RPMI8226 (cell line): ENCODE results near the gene MACROD2.

ENCODE experiments used
- DNase-seq: peaks from one replicate; pipeline ENCODE4 v3.0.0-alpha.2; 2015

MACROD2 gene

GRCh38 chr20:15623215-15623614 lies 1627.9 kb downstream of the MACROD2 start:
- no peak for DNase-seq

GRCh38 chr20:15625981-15626380 lies 1630.7 kb downstream of the MACROD2 start:
- no peak for DNase-seq

GRCh38 chr20:15627089-15627488 lies 1631.8 kb downstream of the MACROD2 start:
- no peak for DNase-seq

DNA sequence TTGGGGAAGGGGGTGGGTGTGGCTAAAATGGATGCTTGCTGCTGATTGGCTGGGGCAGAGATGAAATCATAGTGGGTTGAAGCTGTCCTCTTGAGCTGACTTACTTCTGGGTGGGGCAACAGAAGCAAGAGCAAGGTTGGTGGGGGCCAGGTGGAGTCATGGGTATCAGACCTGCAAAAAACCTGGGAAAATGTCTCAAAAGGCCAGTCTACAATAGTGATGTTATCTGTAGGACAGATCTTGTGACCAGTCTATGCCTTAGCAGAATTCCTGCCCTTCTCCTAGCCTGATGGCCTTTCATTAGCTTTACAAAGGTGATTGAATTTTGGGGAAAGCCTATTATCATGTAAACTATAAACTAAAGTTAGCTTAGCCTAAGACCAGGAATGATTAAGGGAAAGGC lies 1632.2 kb downstream of the MACROD2 start:
- no peak for DNase-seq

GRCh38 chr20:15628851-15629353 lies 1633.6 kb downstream of the MACROD2 start:
- no peak for DNase-seq

DNA sequence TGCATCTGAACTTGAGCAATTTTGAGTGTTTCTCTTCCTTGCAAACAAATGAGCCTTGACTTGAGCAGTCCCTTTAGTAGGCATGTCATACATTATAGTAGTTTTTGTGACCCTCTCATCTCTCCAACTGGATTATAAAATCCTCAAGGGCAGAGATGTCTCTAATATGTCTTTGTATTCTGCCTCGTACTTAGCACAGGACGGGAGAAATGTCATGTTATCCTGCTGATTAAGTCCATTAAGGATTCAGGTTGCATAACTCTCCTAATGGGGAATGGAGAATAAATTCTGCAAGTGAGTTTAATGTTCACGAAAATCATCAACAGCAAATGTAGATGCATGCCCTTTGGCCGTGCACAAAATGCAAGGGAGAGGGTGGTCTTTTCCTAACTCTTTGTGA lies 1635.0 kb downstream of the MACROD2 start:
- DNase-seq, result no peak

GRCh38 chr20:15632680-15633079 lies 1637.4 kb downstream of the MACROD2 start:
- no peak for DNase-seq

- DNase-seq, result no peak
Observed at GRCh38 chr20:15634102-15634501, 1638.8 kb downstream of the MACROD2 start.

GRCh38 chr20:15637546-15637945 lies 1642.2 kb downstream of the MACROD2 start:
- DNase-seq, result no peak

DNA sequence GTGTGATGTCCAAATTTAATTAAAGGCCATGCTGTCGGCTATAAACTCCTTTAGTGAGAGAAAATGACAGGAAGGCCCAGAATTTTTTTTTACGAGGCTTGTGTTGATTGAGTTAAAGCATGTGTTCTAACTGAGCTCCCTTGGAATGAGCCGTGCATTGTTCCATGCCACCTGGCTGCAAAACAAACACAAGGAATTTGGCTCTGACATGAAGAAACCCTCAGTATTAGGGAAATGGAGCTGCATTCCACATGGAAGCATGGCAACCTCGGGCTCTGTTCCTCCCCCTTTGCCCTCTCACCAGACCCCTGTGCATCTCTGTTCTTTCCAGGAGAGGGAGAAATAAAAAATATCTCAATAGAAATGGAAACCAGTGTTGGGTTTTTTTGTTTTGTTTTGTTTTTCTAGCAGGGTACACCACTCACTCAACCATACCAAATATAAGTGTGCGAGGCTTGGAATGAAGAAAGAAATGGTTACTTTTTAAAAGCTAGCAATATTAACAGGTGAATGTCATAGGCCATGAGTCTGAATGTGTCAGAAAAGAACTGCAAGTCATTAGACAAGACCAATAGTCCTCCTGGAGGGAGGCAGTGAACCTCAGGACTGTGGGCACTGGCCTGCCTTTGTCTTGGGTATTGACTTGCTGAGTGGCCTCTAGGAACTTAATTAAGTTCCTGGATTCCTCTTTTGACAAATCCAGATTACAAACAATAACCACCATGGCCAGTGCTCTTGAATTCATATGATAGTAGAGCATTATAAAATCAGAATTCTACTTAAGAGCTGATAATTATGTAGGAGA lies 1642.8 kb downstream of the MACROD2 start:
- DNase-seq, result no peak

- DNase-seq, result no peak
Observed at GRCh38 chr20:15638816-15639215, 1643.5 kb downstream of the MACROD2 start.

DNA sequence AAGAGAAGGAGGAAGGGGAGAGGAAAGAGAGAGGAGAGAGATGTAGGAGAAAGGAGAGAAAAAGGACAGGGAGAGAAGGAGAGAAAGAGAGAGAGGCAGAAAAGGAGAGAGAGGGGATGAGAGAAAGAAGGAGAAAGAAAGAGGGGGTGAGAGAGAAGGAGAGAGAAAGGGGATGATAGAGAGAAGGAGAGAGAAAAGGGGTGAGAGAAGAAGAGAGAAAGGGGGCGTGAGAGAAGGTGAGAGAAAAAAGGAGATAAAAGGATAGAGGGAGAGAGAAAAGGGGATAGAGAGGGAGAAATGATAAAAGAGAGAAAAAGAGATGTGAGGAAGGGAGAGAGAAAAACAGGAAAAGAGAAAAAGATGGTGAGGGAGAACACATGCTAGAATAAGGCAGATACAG lies 1644.5 kb downstream of the MACROD2 start:
- no peak for DNase-seq

GRCh38 chr20:15642109-15642508 lies 1646.8 kb downstream of the MACROD2 start:
- no peak for DNase-seq

GRCh38 chr20:15642676-15643075 lies 1647.4 kb downstream of the MACROD2 start:
- DNase-seq, result no peak

GRCh38 chr20:15643713-15644112 lies 1648.4 kb downstream of the MACROD2 start:
- DNase-seq, result peak; percentile 15

DNA sequence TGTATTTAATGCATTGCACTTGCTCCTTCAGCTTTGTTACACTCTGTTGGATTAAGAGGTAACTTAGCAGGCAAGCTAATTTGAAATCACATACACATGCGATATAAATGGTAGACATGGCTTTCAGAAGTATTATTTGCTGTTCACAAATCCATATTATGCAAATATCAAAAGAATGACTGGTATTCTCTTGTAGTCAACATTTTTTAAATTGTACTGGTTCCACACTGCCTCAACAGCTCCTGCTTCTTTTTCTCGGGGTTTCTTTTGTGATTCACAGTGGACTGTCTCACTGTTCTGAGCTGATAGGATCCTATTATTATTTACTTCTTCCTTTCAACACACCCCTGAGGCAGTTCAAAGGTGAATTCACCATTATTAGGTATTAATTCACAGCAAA lies 1650.5 kb downstream of the MACROD2 start:
- no peak for DNase-seq

DNA sequence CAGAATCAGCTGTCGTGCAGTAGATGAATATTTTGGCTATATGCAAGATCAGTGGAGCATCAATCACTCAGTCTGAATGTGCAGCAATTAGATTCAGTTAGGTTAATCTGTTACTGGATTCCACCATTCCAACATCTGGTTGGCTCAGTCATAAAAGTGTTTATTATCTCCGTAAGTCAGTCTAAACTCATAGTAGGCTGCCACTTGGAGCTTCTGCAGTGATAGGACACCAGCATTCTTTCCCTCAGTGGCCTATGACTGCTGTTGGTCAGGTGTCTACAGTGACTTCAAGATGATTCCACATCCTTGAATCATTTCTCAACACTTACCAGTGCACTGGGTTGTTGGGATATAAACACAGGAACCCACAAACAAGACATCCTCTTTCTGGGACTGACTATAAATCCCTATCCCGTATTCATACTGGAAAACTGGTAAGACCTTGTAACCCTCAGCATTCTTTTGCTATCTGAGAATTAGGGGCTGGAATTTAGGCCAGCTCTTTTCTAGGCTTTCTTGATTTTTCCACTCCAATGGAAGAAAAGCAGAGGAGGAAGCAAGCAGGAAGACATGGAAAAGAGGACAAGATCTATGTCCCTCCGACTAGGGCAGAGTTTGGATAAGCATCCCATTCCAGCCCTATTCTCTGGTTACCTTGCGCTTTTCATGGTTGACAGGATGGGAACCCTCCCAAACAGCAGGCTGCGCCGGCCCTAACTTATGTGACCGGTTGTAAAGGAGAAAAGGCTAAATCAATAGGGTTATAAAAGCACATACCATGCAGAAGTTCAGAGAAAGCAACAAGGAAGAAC lies 1658.3 kb downstream of the MACROD2 start:
- no peak for DNase-seq

- DNase-seq, result peak; percentile 71
Observed at GRCh38 chr20:15654208-15654649, 1658.9 kb downstream of the MACROD2 start.

DNA sequence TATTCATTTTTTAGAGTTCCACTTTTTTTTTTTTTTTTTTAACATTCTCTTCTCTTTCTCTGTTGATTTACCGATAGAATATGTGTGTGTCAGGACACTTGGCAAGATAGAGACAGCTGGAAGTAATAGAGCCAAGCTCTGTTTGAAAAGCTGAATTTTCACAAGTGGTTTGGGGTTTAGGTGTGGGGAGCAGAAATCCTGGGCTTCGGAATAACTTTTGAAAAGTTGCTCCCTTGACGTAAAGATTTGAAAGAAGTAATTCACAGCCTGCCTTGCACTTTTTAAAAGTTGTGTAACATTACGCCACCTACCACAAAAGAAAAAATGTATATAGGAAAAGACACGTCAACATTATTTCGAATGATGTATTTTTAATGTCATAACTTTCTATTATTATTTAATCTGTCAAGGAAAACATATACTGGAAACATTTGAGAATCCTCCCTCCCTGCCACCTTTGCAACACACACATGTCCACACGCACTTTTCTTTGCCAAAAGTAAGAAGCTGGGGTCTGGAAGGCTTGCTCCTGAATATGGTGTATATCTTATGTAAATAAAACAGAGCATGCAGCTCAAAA lies 1660.1 kb downstream of the MACROD2 start:
- no peak for DNase-seq

- no peak for DNase-seq
Observed at GRCh38 chr20:15656124-15656523, 1660.8 kb downstream of the MACROD2 start.

GRCh38 chr20:15658295-15658694 lies 1663.0 kb downstream of the MACROD2 start:
- DNase-seq, result no peak

DNA sequence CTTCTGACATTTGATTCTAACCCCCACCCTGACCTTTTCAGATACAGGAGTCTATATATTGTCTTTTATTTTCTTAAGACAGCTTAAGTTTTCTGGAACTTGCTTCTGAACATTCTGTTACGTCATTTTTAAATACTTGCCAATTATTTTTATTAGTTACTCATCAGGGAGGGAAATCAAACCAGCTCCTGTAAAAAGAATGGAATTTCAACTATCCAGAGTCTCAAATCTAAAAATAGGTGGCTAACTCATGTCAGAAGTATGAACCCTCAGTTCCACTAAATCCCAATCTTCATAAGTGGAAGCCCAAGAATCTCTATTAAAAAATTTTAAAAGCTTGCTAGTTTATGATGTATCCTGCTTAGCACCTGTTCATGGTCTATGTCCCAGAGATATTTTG lies 1677.9 kb downstream of the MACROD2 start:
- DNase-seq, result no peak

DNA sequence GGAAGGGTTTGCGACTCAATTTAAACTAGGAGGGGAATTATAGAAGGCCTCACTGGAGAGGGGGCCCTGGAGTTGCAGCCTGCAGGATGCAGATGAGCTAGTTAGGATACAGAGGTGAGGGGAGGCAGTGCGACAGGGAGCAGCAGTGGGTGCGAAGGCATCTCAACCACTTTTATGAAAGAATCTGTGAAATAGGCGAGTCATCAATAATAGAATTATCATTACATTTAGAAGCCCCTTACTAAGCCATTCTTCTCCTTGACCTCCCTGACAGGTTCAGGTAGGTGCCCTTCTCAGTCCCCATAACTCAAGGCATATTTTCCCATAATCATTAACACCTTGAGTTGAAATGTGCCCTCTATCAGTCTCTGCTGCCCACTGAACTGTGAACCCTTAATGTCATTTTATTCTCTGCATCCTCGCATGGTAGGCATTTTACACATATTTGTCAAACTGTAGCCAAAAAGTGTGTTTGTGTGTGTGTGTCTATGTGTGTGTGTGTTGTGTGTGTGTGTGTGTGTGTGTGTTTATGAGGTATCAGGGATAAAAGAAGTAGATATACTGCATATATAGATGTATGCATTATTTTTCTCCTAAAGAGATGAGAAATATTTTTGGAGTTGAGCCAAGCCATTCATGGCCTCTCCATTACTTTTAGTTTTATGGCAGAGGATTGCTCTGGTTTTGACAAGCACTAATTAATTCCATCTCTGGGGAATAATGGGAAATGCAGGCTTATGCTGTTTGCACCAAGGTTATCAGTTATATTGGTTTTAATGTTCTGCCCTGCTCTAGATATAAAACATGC lies 1679.1 kb downstream of the MACROD2 start:
- no peak for DNase-seq
